Mesothelial cell of epicardium (in vitro differentiated cells): ENCODE data around the gene C11orf16. TPM values are rescaled to one million over a fixed set of nuclear protein-coding genes. Genes with fewer than 3 reads are reported as not detected.

Source experiments
- DNase-seq, 2 experiments: peaks; one replicate each; pipeline ENCODE4 v3.0.0; 2021; ENCODE audit warnings: low spot score in 2 of 2; ENCODE audit not compliant: unreplicated experiment in 2 of 2
- H3K27ac Mint-ChIP-seq: 2 replicates; pipeline ENCODE4 v1.8.0; 2021; ENCODE audit warnings: mixed read lengths
- H3K27me3 Mint-ChIP-seq: 2 replicates; pipeline ENCODE4 v1.8.0; 2021; ENCODE audit warnings: low read depth, mixed read lengths
- H3K36me3 Mint-ChIP-seq: 2 replicates; pipeline ENCODE4 v1.8.0; 2021; ENCODE audit warnings: mixed read lengths
- H3K4me1 Mint-ChIP-seq: 2 replicates; pipeline ENCODE4 v1.8.0; 2021; ENCODE audit warnings: mixed read lengths
- H3K4me3 Mint-ChIP-seq: 2 replicates; pipeline ENCODE4 v1.8.0; 2021; ENCODE audit warnings: mild to moderate bottlenecking, moderate library complexity, mixed read lengths
- H3K9me3 Mint-ChIP-seq: 2 replicates; pipeline ENCODE4 v1.8.0; 2021; ENCODE audit warnings: mixed read lengths
- total RNA-seq: library from RNA; stranded (reverse); gene quantifications from 3 replicates; pipeline ENCODE4 v1.2.1, GENCODE V29; 2021
- TF ChIP-seq, protein P1 (sequence below): fragments of 200-600 bp; sonication (generic); IDR thresholded peaks from one replicate; pipeline ENCODE4 v1.5.0; 2021; ENCODE audit warnings: antibody characterized with exemption; ENCODE audit not compliant: unreplicated experiment

Gene C11orf16
- total RNA-seq, 1 donor from 2014 or later, result not detected

DNA sequence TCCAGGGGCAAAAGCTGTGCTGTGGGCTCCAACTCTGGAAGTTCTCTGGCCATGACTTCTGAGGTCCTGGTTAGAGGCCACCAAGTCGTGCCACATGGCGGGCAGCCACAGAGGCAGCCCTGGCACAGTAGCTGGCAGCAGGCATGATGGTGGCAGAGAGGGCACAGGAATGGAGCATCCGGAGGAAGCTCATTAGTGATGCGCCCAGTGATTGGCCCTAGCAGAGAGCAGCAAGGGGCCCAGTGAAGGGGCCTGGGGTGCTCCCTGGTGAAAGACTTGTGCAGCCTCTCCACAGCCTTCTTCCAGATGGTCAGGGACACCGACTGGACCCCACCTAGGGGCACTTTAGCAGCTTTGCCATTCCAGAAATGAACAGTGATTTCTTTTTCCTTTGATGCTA lies 7.0 kb downstream of the C11orf16 start:
- Mint-ChIP-seq H3K27me3 (no peaks in the 10 kb centered on the region), H3K36me3 (peaks cover 10% of the 10 kb centered on the region), H3K4me3 (no peak overlapping the region), H3K27ac (no peak overlapping the region), H3K4me1 (no peaks in the 10 kb centered on the region), H3K9me3 (no peaks in the 10 kb centered on the region)
- no peak for DNase-seq
- TF ChIP-seq, protein P1, sequence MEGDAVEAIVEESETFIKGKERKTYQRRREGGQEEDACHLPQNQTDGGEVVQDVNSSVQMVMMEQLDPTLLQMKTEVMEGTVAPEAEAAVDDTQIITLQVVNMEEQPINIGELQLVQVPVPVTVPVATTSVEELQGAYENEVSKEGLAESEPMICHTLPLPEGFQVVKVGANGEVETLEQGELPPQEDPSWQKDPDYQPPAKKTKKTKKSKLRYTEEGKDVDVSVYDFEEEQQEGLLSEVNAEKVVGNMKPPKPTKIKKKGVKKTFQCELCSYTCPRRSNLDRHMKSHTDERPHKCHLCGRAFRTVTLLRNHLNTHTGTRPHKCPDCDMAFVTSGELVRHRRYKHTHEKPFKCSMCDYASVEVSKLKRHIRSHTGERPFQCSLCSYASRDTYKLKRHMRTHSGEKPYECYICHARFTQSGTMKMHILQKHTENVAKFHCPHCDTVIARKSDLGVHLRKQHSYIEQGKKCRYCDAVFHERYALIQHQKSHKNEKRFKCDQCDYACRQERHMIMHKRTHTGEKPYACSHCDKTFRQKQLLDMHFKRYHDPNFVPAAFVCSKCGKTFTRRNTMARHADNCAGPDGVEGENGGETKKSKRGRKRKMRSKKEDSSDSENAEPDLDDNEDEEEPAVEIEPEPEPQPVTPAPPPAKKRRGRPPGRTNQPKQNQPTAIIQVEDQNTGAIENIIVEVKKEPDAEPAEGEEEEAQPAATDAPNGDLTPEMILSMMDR, result no peak

DNA sequence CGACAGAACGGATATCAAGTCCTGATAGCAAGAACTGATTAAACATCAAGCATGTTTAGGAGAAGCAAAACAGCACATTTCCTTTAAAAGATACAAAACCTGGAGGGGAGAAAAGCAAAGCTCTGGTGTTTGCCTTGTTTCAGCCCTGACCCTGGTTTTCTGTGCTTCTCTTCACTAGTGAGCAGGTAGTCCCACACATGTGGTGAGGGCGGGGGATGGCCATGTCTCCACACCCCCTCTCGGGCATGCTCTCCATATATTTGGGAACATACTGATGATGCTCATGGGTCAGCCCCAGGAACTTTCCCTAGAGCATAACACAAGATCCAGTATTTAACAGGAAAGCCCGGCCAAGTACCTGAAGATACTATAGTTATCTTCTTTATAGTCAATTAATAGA lies 10.1 kb downstream of the C11orf16 start:
- peaks cover 14% of the 10 kb centered on the region for H3K4me1 Mint-ChIP-seq
- H3K4me3 Mint-ChIP-seq, result no peak overlapping the region
- TF ChIP-seq, protein P1, result no peak
- no peaks in the 10 kb centered on the region for H3K9me3 Mint-ChIP-seq
- no peaks in the 10 kb centered on the region for H3K27me3 Mint-ChIP-seq
- H3K36me3 Mint-ChIP-seq, result peaks cover 12% of the 10 kb centered on the region
- no peak for DNase-seq
- H3K27ac Mint-ChIP-seq, result no peak overlapping the region

DNA sequence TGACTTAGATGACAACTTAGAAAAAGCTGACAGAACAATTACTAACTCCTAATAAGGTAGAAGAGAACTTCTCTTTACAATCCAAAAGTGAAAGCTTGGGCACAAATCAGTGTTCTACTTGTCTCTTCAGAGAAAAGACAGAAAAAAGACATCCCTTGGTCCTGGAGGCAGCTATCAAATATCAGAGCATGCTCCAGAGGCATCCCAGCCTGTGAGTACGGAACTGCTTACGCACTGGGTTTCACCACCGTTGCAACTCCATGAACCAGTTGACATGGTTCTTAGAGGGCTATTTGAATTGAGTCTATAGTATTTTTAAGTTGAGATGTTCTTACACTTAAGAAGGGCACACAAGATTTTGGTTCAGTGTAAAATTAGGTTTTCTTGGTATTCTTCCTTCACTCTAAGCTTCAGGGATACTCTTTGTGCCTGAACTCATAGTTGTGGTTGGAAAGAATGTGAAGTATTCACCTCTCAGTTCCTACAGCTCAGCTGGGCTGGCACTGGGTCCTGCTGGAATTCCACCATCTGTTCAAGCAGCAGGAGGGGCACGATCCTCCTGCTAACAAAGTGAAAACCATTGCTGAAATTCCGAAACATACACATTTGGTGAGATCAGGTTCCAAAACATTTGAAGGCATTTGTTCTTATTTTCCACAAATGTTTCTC lies 15.5 kb downstream of the C11orf16 start:
- Mint-ChIP-seq H3K4me3 (no peak overlapping the region), H3K4me1 (peaks cover 51% of the 10 kb centered on the region)

DNA sequence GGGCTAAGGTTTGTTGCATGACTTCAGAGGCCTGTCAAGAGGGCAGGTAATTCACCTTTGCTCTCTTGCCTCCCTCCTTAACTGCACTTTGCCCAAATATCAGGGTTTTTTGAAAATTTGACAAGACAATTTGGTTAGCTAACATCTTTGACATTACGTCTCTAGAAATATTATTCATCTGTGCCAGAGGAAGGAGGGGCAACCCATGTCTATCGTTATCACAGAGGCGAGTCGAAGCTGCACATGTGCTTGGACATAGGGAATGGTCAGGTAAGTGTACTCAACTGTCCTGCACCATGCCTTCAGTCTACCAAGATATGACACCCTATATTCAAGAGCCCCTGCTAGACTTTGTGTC lies 18.1 kb downstream of the C11orf16 start:
- no peak for DNase-seq
- TF ChIP-seq, protein P1, result no peak
- Mint-ChIP-seq H3K9me3 (no peaks in the 10 kb centered on the region), H3K4me1 (peaks cover 61% of the 10 kb centered on the region), H3K36me3 (peaks cover 5% of the 10 kb centered on the region), H3K27me3 (no peaks in the 10 kb centered on the region), H3K4me3 (no peak overlapping the region), H3K27ac (peak overlapping the region; percentile 82)

More for the DNA sequence above, 15.5 kb downstream of the C11orf16 start:
- no peaks in the 10 kb centered on the region for H3K9me3 Mint-ChIP-seq
- H3K36me3 Mint-ChIP-seq, result peaks cover 15% of the 10 kb centered on the region
- peak overlapping the region; percentile 95 for H3K27ac Mint-ChIP-seq
- no peaks in the 10 kb centered on the region for H3K27me3 Mint-ChIP-seq
- DNase-seq, result peak in 1 of 2 experiments; percentile 49
- TF ChIP-seq, protein P1, result no peak

DNA sequence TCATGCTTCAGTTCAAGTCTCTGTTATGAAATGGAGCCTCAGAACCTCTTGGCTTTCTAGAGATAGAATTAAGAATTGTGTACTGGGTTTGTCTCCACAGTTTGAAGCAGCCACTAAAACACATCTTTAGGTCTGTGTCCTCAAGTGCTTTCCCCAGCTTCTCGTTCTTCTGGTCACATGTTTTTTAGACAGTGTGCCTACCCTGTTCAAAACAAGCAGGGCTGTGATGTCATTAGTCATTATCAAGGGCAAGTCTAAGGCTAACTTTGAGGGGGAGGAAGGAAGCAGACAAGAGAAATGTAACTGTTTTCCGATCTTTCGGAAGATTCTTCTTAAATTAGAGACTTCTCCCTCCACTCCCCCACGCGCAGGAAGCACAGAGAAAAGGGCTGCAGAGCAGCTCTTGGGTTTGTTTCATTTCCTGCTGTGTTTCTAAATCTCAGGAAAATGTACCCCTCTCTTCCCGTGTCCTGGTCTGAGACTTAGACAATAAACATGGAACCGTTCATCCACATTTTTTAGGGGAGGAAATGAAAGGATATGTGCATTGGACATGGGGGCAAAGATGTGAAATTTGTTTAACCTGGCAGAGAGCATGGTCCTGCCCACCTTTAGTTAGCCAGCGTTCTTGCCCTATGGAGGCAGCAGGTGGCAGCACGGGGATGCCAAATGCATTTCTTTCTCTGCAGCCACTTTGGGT lies 18.6 kb downstream of the C11orf16 start:
- H3K27ac Mint-ChIP-seq, result peak overlapping the region; percentile 82
- no peaks in the 10 kb centered on the region for H3K9me3 Mint-ChIP-seq
- H3K4me1 Mint-ChIP-seq, result peaks cover 64% of the 10 kb centered on the region
- H3K27me3 Mint-ChIP-seq, result no peaks in the 10 kb centered on the region
- H3K4me3 Mint-ChIP-seq, result peak overlapping the region; percentile 18
- DNase-seq, result peak in 1 of 2 experiments; percentile 50
- peaks cover 5% of the 10 kb centered on the region for H3K36me3 Mint-ChIP-seq
- TF ChIP-seq, protein P1, result no peak
